Umbilical cord (tissue), 2 donors: ENCODE measurements around the gene AMOTL1. TPM values are rescaled to one million over a fixed set of nuclear protein-coding genes. Genes with fewer than 3 reads are reported as not detected.
"Not testable (repeated sequence)": the region's sequence is repeated elsewhere in the genome, so short reads cannot be mapped to it uniquely, and the experiment has no call there.

Source experiments
- DNase-seq: peaks from one replicate; pipeline ENCODE4 v3.0.0-alpha.2; 2015; ENCODE audit warnings: low spot score
- total RNA-seq: library from RNA; depleted of rRNA; stranded (reverse); fragments of >200 nt; gene quantifications from one replicate; pipeline ENCODE4 v1.2.3, GENCODE V29; 2014; ENCODE audit warnings: low replicate concordance; ENCODE audit not compliant: insufficient read depth

The AMOTL1 gene
- total RNA-seq, 1 donor from 2014 or later = 53.0 TPM

- DNase-seq = not testable (repeated sequence)
Observed at GRCh38 chr11:94853288-94853687, 85.1 kb downstream of the AMOTL1 start.

- no peak for DNase-seq
Observed at GRCh38 chr11:94853836-94854235, 85.7 kb downstream of the AMOTL1 start.

- DNase-seq = no peak
Observed at GRCh38 chr11:94854770-94855633, 86.8 kb downstream of the AMOTL1 start.

- no peak for DNase-seq
Observed at GRCh38 chr11:94855666-94856065, 87.5 kb downstream of the AMOTL1 start.

GRCh38 chr11:94856443-94856842 is 88.3 kb downstream of the AMOTL1 start:
- no peak for DNase-seq

GRCh38 chr11:94857337-94857736 is 89.2 kb downstream of the AMOTL1 start:
- DNase-seq = no peak

GRCh38 chr11:94858012-94858705 is 90.0 kb downstream of the AMOTL1 start:
- DNase-seq = no peak

- no peak for DNase-seq
Observed at GRCh38 chr11:94860333-94860732, 92.2 kb downstream of the AMOTL1 start.

- no peak for DNase-seq
Observed at GRCh38 chr11:94861306-94861845, 93.2 kb downstream of the AMOTL1 start.

GRCh38 chr11:94862926-94863880 is 95.0 kb downstream of the AMOTL1 start:
- DNase-seq = no peak

GRCh38 chr11:94864506-94865045 is 96.4 kb downstream of the AMOTL1 start:
- no peak for DNase-seq

- DNase-seq = no peak
Observed at GRCh38 chr11:94866231-94866822, 98.2 kb downstream of the AMOTL1 start.

GRCh38 chr11:94866936-94867795 is 99.0 kb downstream of the AMOTL1 start:
- DNase-seq = no peak

GRCh38 chr11:94868468-94868867 is 100.3 kb downstream of the AMOTL1 start:
- no peak for DNase-seq

- no peak for DNase-seq
Observed at GRCh38 chr11:94869186-94869585, 101.0 kb downstream of the AMOTL1 start.

- no peak for DNase-seq
Observed at GRCh38 chr11:94870422-94870821, 102.3 kb downstream of the AMOTL1 start.

- no peak for DNase-seq
Observed at GRCh38 chr11:94871491-94872185, 103.5 kb downstream of the AMOTL1 start.

- DNase-seq = no peak
Observed at GRCh38 chr11:94873916-94874540, 105.9 kb downstream of the AMOTL1 start.

- DNase-seq = no peak
Observed at GRCh38 chr11:94876222-94876621, 108.1 kb downstream of the AMOTL1 start.
